Left renal cortex interstitium (tissue), 4 donors: ENCODE data around the gene FAM13C. TPM values are rescaled to one million over a fixed set of nuclear protein-coding genes. Genes with fewer than 3 reads are reported as not detected.

ENCODE experiments used
- DNase-seq, 4 donors: peaks; one replicate each; pipeline ENCODE4 v3.0.0-alpha.2; 2013; ENCODE audit warnings: low read depth in 4 of 4, low spot score in 2 of 4, missing footprints in 1 of 4
- polyA plus RNA-seq, 4 donors: library from polyadenylated mRNA; unstranded; fragments of 120-200 nt; gene quantifications; one replicate each; pipeline ENCODE4 v1.2.1, GENCODE V29; 2013; ENCODE audit not compliant: insufficient read length in 4 of 4

The FAM13C gene
- polyA plus RNA-seq, 4 donors: 6.4 to 9.4 (median 8.0) TPM

DNA sequence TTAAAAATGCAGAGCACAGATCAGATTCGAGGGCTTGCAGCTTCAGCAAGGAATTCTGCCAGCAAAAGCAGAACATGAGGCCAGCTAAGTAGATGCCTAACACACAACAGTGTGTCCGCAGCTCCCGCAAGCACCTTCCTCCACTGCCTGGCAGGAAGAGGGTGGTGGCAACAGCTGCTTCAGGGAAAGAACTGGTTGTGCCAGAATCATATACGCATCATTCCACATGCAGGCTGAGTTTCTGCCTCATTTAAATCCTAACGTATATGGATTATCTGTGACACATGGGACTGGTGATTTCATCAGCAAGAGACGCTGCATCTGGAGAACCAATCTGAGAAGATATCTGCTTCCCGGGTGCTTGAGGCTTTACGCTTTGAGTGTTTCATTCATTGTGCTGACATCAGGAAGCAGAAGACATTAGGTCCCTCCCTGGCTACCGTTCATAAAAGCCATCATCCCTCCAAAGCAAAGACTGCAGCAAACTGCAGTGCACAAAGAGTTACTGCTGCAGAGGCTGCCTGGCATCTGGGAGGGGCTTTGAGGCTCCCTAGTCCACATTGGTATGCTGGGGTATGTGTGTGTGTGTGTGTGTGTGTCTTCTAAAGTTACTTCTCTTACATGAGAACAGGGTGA, 78.8 kb downstream of the FAM13C start:
- no peak for DNase-seq

DNA sequence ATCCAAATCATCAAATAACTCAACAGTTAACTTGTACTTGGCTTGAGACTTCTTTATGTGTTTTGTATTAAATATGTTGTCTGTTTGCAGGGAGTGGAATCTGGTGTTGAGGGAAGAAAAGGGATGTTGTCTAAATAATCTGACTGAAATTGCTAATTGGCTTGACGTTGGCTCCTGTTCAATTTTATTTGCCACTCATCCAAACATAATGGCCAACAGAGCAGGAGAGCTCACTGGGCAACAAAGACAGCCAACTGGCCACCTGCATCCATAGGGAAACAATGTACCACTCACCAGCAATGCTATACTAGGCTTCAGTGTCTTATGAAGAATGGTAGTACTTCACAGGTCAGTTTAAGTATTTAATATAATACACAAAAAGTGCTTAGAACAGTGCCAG, 80.5 kb downstream of the FAM13C start:
- DNase-seq: no peak

DNA sequence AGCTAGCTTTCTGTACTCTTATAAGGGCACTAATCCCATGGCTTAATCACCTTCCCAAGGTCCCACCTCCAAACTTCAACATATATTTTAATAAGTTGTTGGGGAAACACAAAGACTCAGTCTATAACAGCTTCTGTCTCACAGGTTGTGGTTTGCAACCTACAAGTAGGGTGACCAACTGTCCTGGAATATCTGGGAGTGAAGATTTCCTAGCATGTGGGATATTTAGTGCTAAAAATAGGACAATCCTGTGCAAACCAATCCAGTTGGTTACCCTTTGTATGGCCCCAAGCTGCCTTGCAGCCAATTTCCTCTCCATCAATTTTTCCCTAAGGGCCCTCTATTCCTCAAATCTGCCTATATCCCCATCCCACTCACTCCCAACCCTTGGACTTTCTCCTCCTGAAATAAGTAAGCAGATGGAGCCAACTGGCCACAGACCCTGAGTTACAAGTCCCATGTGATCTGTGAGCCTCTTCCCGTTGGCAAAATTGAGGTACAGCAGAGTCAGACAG, 82.3 kb downstream of the FAM13C start:
- no peak for DNase-seq

DNA sequence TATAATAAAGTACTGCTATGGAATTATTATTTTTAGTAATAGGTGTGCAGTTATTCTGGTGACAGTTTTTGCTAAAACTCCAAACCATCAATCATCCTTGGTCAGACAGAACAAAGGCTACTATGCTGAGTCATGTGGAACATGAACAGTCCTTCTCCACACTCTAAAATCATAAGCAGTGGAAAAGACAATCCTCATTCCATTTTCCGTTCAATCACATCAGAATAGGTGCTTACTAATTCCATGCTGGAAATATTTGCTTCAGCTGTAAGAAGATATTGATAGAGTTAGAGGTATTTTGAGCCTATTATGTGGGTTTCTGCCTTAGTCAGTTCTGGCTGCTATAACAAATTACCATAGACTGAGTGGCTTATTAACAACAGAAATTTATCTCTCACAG, 82.9 kb downstream of the FAM13C start:
- no peak for DNase-seq

DNA sequence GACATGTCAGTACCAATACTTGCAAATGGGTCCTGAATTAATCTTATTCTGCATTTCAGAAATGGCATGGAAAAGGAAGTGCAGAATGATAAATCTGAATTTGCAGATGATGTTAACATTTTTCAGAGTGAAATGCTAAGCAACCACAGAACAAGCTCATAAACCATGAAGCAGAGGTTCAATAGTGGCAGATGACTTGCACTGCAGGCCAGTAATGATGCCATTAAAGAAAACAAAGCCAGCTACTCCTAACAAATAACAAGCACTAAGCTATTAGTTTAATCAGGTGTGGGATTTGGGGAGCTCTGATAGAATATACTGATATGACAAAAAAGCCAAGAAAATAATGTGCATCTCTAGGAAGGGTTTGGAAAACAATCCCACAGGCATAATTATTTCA, 85.4 kb downstream of the FAM13C start:
- no peak for DNase-seq

DNA sequence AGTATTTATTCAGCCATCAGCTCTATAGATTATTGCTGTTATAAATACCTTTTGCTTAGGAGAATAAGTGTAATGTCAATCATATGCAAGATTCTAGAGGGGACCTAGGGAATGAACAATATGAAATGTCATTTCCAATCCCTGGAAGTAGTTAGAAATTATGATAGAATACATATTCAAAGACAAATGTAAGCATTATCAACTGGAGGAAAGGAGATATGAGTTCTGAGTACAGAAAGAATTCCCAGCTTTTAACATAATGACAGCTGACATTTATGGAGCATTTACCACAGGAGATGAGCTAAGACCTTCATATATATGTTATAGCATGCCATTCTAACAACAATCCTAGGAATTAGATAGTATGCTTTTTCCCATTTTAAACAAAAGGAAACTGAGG, 86.2 kb downstream of the FAM13C start:
- DNase-seq: no peak

DNA sequence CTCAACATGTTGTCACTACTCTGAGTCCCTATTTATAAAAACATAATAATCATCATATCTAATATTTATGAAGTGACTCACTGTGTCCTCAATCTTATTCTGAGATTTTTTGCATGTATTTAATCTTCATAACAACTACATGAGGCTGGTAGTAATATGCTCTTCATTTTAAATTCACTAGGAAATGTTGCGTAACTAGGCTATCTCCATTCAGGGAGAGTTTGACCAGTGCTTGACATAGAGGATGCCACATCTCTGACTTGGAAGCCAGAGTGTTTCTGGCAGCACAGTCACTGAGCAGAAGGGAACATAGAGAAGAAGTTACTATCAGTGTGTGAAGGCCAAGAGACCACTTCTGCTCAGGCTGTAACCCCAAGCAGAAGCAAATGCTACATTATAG, 88.9 kb downstream of the FAM13C start:
- DNase-seq: no peak

DNA sequence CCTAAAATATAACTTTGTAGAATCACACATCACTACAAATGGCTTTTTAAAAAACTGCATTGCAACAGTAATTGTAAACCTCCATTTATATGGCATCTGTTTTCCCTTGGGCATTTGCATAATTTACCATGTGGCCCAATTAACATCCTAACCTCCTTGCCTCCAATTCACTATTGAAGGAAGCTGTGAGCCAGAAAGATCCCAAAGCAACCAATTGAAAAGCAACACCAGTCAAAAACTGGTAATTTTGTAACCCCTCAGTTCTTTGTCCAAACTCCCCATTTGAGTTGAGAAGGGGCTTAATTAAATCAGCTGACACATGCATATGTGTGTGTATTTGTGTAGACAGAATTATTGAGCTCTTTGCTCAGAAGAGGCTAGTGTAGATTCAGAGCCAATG, 90.3 kb downstream of the FAM13C start:
- DNase-seq: no peak

DNA sequence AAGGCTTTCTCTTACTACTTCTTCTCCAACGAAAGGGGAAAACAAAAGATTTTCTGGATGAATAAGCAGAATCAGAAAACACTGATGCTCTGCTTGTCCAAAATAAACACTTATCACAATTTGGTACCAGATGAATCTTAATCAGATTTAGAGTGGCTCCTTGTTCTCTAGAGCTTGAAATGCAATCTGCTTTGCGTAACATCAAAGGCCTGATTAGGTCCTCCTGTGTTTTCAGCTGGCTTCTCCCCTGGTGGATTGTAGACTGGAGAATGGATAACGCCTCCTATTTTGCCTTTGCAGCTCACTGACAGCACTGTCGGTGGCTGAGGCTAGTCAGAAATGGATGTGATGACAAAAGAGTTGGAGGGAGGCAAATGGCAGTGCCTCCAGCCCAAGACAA, 91.2 kb downstream of the FAM13C start:
- no peak for DNase-seq

DNA sequence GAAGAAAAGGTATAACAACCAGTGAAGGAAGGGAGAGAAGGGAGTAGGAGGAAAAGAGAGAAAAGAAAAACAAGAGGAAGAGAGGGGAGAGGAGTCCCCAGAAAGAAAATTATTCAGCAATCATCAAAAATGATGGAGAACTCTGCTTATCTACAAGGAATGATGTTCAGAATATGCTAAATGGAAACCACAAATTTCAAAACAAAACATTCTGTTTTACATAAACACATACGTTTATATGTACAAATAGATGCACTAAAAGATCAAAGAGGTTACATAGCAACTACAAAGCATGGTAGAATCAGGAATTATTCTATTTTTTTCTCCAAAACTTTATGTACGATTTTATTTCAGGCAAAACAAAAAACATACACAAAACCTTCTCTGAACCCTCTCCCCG, 91.9 kb downstream of the FAM13C start:
- DNase-seq: no peak

DNA sequence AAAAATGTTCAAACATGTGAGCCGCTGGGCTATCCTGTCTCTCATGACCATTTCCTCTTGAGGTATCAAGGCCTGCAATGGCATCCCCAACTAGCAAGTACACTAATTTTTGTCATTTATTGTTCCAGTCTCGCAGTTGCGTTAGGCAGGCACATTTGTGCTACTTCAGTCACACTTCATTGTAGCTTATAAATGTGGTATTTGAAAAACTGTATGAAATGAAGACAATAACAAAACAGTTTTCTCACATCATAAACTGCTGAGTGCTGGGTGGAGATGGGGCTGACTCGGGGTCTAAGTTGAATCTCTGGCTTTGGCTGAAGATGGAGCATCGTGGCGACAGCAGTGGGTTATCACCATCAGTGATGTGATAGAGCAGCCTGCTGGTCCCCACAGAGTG, 92.7 kb downstream of the FAM13C start:
- no peak for DNase-seq

DNA sequence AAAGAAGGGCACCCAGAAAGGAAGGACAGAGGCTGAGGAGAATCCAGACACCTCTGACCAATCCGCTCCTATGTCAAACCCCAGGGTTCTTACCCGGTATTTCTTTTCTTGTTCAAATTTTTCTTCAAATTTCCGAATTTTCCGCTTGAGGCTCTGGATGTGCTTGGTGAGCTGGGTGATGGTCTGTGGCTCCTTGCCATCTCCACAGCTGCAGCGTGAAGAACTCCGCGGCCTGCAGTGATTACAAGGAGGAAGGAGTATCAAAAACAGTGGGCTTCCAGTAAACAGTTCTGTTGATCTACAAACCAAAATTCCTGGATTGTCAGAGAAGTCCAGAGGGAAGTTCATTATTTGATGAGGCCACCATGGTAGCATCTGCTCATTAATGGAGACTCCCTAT, 93.9 kb downstream of the FAM13C start:
- no peak for DNase-seq

DNA sequence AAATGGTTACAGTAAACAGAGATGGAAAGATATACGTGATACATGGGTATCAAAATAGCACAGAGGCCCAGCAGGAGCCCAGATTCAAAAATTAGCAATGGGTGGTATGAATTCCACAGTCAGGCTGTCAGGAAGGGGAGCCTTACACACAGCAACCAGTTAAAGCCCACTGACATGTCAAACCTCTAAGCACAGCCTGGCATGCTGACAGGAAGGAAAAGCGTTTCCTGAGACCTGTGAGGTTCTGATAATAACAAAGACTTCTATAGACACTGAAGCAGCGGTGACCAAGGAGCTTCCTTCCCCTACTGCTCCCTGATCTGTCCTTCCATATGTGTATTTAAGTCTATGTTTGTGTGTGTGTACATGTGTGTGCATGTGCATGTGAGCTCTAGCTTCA, 96.0 kb downstream of the FAM13C start:
- DNase-seq: no peak

DNA sequence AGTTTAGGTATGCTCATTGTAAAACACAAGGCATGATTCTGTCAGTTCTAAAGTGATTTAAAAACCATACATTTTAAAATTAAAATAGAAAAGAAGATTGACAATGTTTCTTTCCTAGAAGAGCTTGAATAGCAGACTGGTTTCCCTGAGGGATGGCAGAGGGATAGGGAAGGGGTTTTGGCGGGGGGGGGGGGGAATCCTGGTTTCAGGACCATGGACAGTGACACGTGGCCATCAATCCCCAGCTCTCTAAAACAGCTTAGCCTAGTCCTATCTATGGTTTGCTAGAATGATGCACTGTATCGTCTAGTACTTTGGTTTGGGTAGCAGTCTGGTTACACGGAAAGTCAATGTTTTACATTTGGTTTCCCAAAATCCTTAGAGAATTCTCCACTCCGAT, 97.2 kb downstream of the FAM13C start:
- DNase-seq: no peak

DNA sequence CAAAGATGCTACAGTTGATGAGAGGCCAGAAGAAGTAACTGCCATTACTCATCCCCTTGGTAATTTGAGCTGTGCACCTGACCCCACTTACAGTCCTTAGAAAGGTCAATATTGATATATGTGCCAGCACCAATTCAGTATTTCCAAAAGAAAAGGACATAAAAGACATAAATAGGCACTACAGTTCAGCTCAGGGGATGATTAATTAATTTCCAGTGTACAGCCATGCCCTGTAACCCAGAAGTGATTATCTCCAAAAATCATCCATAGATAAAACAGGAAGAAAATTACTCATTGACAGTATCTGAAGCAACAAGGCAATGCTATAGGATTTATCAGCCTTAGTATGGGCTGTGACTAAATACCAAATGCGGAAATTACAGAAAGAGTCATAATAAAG, 103.5 kb downstream of the FAM13C start:
- no peak for DNase-seq

DNA sequence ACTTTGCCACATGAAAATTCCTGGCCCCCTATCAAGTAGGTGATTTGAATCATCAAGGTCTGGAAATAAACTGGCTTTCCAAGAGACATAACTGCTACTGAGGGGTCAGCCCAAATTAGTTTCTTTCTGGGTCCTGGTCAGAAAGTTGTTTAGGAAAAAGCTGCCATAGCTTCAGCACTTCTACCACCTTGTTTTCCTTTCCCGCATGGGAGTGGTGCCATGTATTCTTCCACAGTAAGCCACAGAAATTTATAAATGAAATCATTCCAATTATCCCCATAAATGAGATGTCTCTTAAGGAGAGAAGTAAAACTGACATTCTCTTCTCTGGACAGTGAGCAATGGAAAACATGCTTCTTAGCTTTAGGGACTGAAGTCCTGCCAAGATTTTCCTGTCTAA, 105.1 kb downstream of the FAM13C start:
- DNase-seq: no peak

DNA sequence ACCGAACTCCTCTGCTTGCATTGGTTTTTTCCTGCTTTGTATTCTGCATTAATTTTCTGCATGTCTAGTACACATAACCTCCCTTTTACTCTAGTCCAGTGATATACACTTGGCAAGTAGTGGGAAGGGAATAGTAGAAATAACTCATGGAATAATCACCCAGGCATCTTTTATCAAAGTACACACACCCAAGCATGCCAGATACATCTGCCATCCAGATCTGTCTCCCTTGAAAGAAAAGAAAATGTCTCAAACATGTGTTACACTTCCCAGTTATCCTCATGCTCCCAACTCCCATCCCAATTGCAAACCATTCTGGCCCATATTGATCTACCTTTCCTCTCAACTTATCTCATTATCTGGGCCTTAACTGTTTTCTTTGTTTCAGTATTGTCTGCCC, 106.9 kb downstream of the FAM13C start:
- no peak for DNase-seq

DNA sequence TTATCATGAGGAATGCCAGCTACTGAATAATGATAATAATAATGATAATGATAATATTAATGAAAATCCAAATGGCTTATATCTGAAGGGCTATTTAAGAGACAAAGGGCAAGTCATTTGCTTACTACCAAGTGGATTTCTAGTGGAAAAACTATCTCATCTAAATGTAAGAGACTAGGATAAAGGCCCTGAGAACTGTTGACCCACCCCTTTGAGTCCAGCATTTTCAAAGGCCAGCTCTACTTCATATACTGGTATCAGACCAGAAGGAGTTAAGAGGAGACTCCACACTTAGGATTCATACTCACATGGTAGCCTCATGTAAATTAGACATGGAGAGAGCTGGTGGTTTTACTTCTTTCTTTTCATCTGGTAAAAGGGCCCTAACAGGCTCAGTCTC, 109.9 kb downstream of the FAM13C start:
- no peak for DNase-seq

DNA sequence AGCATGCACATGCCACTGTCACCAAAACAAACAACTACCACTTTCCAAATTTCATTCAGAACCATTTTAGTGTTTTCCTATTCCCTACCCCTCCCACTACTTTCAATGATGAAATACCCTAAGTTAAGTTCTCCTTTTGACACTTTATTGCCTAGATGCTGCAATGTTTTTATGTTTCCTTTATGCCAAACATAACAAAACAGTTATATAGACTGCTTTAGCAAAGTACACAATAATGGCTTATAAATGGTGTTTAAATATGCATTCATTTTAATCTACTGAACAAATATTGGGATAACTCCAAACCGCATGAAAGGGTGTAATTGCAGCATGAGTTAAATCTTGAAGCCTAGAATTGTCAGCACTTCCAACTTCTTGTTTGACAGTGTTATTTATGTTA, 116.7 kb downstream of the FAM13C start:
- no peak for DNase-seq

DNA sequence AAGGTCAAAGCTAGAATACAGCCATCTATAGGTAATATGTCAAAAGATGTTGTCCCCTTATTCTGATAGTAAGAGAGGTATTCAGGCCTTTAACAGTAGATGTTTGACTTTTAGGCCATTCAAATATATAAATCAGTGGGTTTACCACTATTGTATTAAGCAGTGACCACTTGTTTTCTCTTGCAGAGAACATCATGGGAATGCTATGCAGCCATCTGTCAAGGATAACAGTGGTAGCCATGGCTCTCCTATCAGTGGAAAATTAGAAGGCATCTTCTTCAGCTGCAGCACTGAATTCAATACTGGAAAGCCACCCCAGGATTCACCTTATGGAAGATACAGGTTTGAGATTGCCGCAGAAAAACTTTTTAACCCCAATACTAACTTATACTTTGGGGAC, 117.5 kb downstream of the FAM13C start:
- DNase-seq: no peak

DNA sequence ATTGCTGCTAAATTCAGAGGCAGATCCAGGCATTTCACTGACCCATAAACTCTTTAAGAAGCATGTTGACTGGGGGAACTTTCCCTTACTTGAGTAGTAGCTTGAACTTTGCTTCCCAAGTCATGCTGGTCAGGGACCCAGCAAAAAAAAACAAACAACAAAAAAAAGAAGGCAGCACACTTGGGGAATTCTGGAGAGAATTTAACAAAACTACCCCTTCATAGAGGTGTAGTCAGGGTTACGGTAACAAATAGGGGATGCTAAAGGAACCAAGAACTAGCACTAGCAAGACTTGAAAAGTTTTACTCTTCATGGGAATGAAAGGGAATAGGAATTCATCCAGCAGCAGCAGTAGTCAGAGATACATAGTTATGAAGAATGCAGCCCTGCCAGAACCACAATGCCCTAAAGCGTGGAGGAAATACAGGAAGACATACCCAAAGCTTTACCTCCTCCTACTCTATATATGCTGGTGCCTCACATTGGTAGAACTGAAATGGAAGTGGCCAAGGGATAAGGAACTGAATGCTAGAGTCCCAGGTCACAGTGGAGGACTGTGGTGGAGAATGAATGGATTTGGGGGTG, 118.6 kb downstream of the FAM13C start:
- DNase-seq: no peak

DNA sequence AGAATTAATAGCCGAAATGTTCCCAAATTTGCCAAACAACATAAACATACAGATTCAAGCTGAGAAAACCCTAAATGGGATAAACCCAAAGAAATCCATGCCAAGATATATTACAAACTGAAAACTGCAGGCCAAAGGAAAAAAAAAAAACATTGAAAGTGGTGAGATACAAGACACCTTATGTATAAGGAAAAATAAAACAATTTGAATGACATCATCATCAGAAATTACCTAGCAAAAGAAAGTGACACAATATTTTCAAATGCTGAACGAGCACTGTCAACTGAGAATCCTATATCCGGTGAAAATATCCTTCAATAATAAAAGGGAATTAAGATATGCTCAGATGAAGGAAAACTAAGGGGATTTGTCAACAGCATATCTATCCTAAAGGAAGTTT, 119.4 kb downstream of the FAM13C start:
- no peak for DNase-seq

DNA sequence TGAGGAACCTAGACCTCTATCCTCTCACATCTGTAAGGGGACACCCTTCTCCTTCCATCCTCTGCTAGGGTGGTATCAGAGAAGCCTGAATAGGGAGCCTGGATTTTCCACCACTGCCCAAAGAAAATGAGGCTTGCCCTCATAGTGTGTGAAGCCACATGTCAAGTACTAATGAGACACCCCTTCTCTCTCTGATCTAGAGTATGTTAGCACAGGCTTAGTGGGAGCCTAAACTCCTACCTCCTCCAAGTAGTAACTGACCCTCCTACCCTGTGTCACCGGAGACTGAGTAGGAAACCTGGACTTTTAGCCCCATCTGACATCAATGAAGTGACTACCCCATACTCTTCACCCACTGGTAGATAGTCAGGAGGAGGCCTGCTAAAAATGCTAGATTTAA, 120.3 kb downstream of the FAM13C start:
- DNase-seq: no peak
